Stomach smooth muscle (tissue), 2 donors: ENCODE results near the gene MRPL23.
A peak's percentile ranks its signal among the peaks of the same experiment; 100 is the strongest.

Source experiments
- H3K27ac ChIP-seq: one replicate; pipeline ENCODE4 v1.7.0; 2013; ENCODE audit warnings: mild to moderate bottlenecking, low read length, inconsistent platforms
- H3K27me3 ChIP-seq, 2 donors: one replicate each; pipeline ENCODE4 v1.7.0; 2013; ENCODE audit warnings: low read length in 2 of 2; ENCODE audit not compliant: insufficient read depth in 2 of 2, control insufficient read depth in 1 of 2
- H3K36me3 ChIP-seq, 2 donors: one replicate each; pipeline ENCODE4 v1.7.0; 2013; ENCODE audit warnings: low read length in 2 of 2; ENCODE audit not compliant: control insufficient read depth in 2 of 2, insufficient read depth in 2 of 2
- H3K4me1 ChIP-seq: one replicate; pipeline ENCODE4 v1.7.0; 2013; ENCODE audit warnings: low read length; ENCODE audit not compliant: control insufficient read depth, insufficient read depth
- H3K4me3 ChIP-seq, 2 donors: one replicate each; pipeline ENCODE4 v1.7.0; 2013; ENCODE audit warnings: low read length in 2 of 2
- H3K9ac ChIP-seq, 2 donors: one replicate each; pipeline ENCODE4 v1.7.0; 2013; ENCODE audit warnings: low read length in 2 of 2, mild to moderate bottlenecking in 1 of 2
- H3K9me3 ChIP-seq, 2 donors: one replicate each; pipeline ENCODE4 v1.7.0; 2013; ENCODE audit warnings: low read length in 2 of 2; ENCODE audit not compliant: control insufficient read depth in 2 of 2
- donor health status: healthy.
- donor health status: Pancreatic carcinoma.

The MRPL23 gene

GRCh38 chr11:1916132-1916985 lies 30.8 kb upstream of the MRPL23 start:
- H3K27ac ChIP-seq, result no peak overlapping the region
- H3K9me3 ChIP-seq, result no peaks in the 10 kb centered on the region
- no peak overlapping the region for H3K4me3 ChIP-seq
- H3K27me3 ChIP-seq, result peaks cover 0 to 5% of the 10 kb centered on the region in 2 donors
- no peak overlapping the region for H3K9ac ChIP-seq
- H3K4me1 ChIP-seq, result peaks cover 13% of the 10 kb centered on the region
- H3K36me3 ChIP-seq, result no peaks in the 10 kb centered on the region

DNA sequence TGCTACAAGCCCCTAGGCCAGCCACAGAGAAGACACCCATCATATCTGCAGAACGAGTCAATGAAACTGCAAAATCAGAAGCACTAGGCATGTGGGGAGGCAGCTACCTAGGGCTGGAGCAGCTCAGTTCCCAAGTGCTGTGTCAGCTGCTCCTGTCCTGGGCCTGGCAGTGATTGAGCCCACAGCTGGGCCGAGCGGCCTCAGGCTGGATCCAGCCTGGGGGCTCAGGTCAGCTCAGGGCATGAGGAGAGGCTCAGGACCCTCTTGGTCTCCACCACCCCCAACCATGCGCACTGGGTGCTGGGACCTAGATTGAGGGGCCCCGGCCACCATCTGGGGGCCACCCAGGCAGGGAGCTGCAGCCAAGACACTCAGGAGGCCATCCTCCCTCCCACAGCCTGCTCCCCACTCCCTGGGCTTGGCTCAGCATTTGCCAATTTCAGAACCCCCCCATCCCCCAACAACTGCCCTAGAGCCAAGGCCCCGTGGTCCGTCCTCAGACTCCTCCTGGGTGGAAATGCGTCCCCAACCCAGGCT lies 30.1 kb upstream of the MRPL23 start:
- H3K27ac ChIP-seq, result no peak overlapping the region
- H3K4me1 ChIP-seq, result peaks cover 18% of the 10 kb centered on the region
- H3K36me3 ChIP-seq, result no peaks in the 10 kb centered on the region
- H3K9ac ChIP-seq, result no peak overlapping the region
- H3K4me3 ChIP-seq, result no peak overlapping the region
- H3K27me3 ChIP-seq, result peaks cover 0 to 5% of the 10 kb centered on the region in 2 donors
- no peaks in the 10 kb centered on the region for H3K9me3 ChIP-seq

DNA sequence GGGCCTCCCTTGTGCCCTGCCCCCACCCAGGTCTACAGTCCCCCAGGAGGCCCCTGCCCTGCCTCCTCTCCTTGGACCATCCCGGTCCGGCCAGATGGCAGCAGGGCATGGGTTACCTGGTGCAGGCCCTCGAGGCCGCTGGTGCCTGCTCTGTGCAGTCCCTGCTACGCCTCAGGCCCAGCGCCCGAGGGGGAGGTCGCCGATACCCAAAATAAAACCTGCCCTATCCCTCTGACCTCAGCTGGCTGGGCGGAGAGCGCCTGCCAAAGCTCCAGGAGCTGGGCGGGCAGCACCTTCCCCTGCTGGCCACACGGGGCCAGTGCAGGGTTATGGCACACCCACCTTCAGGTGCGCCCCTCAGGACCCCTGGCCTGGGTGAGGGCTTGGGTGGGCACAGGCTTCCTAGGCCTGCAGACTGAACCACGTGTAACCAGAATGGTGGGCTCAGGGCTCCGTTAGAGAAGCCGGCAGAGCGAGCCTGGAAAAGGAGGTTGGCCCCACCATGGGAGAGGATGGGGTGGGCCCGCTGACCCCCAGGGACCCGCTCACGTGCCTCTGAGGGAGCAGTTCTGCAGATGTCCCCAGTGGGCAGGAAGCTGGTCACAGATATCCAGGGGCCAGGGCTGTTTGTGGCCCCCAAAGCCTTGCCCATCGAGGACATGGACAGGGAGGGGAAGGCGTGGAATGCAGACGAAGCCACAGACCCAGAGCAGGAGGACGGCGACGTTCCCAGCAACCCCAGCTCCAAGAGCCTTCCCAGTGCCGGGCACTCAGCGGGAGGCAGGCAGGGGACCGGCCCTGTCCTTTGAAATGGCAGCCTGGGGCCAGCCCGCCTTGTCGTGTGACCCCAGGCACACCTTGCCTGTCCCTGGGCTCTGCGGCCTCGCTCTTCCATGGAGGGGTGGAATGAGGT lies 29.4 kb upstream of the MRPL23 start:
- peaks cover 0 to 5% of the 10 kb centered on the region in 2 donors for H3K27me3 ChIP-seq
- no peaks in the 10 kb centered on the region for H3K36me3 ChIP-seq
- H3K9ac ChIP-seq, result no peak overlapping the region
- H3K4me3 ChIP-seq, result no peak overlapping the region
- no peaks in the 10 kb centered on the region for H3K9me3 ChIP-seq
- H3K27ac ChIP-seq, result no peak overlapping the region
- peaks cover 18% of the 10 kb centered on the region for H3K4me1 ChIP-seq

GRCh38 chr11:1918436-1919315 lies 28.5 kb upstream of the MRPL23 start:
- Histone ChIP-seq H3K4me3 (no peak overlapping the region), H3K27me3 (peaks cover 0 to 5% of the 10 kb centered on the region in 2 donors), H3K9ac (no peak overlapping the region), H3K4me1 (peaks cover 18% of the 10 kb centered on the region), H3K27ac (no peak overlapping the region), H3K9me3 (no peaks in the 10 kb centered on the region), H3K36me3 (no peaks in the 10 kb centered on the region)

- peaks cover 0 to 2% of the 10 kb centered on the region in 2 donors for H3K27me3 ChIP-seq
- no peak within 1 kb of the TSS for H3K4me3 ChIP-seq
These were observed 27.6 kb upstream of the MRPL23 start, which contains the start of gene TNNT3 for GRCh38 chr11:1919391-1920127. TSS of gene TNNT3 (plus strand) at chr11:1919703. CDS start at chr11:1922875, 3,172 bp downstream.

DNA sequence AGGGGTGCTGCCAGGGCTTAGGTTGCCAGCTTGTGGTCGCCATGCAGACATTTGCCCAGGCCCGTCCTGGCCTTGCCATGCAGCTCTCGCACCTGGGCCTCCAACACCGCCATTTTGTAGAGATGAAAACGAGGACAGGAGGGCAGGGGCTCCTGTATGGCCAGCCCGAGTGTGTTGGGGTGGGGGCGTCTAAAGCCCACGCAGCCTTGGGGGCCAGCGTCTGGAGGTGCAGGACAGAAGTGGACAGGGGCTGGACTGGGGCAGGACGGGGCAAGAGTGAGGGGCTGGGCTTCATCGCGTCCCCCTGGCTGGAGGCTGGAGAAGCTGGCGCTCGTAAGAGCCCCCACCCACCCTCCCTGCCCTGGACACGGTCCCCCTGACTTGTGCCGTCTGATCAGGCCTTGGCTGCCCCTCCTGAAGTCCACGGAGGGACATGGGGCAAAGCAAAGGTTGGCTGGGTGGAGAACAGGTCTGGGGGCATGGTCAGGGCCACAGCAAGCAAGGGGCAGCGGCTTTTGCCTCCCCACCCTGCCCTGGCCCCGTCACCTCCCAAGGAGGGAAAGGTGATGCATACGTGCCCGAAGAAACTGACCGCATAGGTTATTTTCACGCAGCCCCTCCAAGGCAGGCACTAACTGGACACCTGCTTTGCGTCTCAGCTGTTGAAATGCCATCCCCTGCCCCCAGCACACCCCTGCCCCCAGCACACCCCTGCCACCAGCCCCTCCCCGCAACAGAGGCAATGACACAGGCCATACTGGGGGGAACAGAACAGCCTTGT lies 26.8 kb upstream of the MRPL23 start:
- Histone ChIP-seq H3K4me1 (peaks cover 18% of the 10 kb centered on the region), H3K4me3 (no peak overlapping the region), H3K9ac (no peak overlapping the region), H3K27me3 (no peaks in the 10 kb centered on the region), H3K9me3 (no peaks in the 10 kb centered on the region), H3K36me3 (no peaks in the 10 kb centered on the region), H3K27ac (no peak overlapping the region)

More at GRCh38 chr11:1919391-1920127, 27.6 kb upstream of the MRPL23 start, which contains the start of gene TNNT3:
- Histone ChIP-seq H3K36me3 (no peaks in the 10 kb centered on the region), H3K9me3 (no peaks in the 10 kb centered on the region), H3K4me1 (peaks cover 18% of the 10 kb centered on the region), H3K9ac (no peak within 1 kb of the TSS), H3K27ac (no peak within 1 kb of the TSS)

GRCh38 chr11:1920909-1921573 lies 26.1 kb upstream of the MRPL23 start:
- H3K4me1 ChIP-seq, result peaks cover 18% of the 10 kb centered on the region
- H3K4me3 ChIP-seq, result no peak overlapping the region
- H3K27ac ChIP-seq, result peak overlapping the region; percentile 31
- no peaks in the 10 kb centered on the region for H3K9me3 ChIP-seq
- no peaks in the 10 kb centered on the region for H3K36me3 ChIP-seq
- H3K27me3 ChIP-seq, result no peaks in the 10 kb centered on the region
- H3K9ac ChIP-seq, result no peak overlapping the region

- no peaks in the 10 kb centered on the region for H3K9me3 ChIP-seq
- no peaks in the 10 kb centered on the region for H3K27me3 ChIP-seq
- no peak overlapping the region for H3K9ac ChIP-seq
- peak overlapping the region; percentile 31 for H3K27ac ChIP-seq
- H3K4me3 ChIP-seq, result no peak overlapping the region
- H3K4me1 ChIP-seq, result peaks cover 21% of the 10 kb centered on the region
- no peaks in the 10 kb centered on the region for H3K36me3 ChIP-seq
These were observed 25.5 kb upstream of the MRPL23 start for GRCh38 chr11:1921574-1922141.
